Measurements from ENCODE around the gene MAP1S.

Gene MAP1S

GRCh38 chr19:17683078-17683477 lies 36.2 kb upstream of the MAP1S start:
- Histone ChIP-seq H3K4me3 (ENCODE audit: low read depth, low read length) (no peak overlapping the region), H3K4me1 (ENCODE audit: control insufficient read depth, insufficient read depth, low read length) (peaks cover 16% of the 10 kb centered on the region), H3K36me3 (ENCODE audit: control insufficient read depth, insufficient read depth, low read length) (no peaks in the 10 kb centered on the region), H3K9me3 (ENCODE audit: control insufficient read depth, insufficient read depth, low read length) (no peaks in the 10 kb centered on the region), H3K9ac (ENCODE audit: low read depth, low read length) (no peak overlapping the region), H3K27me3 (ENCODE audit: control insufficient read depth, insufficient read depth, low read length) (no peaks in the 10 kb centered on the region), H3K27ac (ENCODE audit: low read depth, low read length) (no peak overlapping the region)

- peaks cover 21% of the 10 kb centered on the region for H3K4me1 ChIP-seq (ENCODE audit: control insufficient read depth, insufficient read depth, low read length)
- H3K4me3 ChIP-seq (ENCODE audit: low read depth, low read length) = no peak overlapping the region
- no peaks in the 10 kb centered on the region for H3K9me3 ChIP-seq (ENCODE audit: control insufficient read depth, insufficient read depth, low read length)
- no peak overlapping the region for H3K27ac ChIP-seq (ENCODE audit: low read depth, low read length)
- H3K36me3 ChIP-seq (ENCODE audit: control insufficient read depth, insufficient read depth, low read length) = no peaks in the 10 kb centered on the region
- no peak overlapping the region for H3K9ac ChIP-seq (ENCODE audit: low read depth, low read length)
- no peaks in the 10 kb centered on the region for H3K27me3 ChIP-seq (ENCODE audit: control insufficient read depth, insufficient read depth, low read length)
Measured at GRCh38 chr19:17684256-17684655, 35.0 kb upstream of the MAP1S start.

GRCh38 chr19:17685451-17686022 lies 33.7 kb upstream of the MAP1S start:
- Histone ChIP-seq H3K4me3 (ENCODE audit: low read depth, low read length) (peak overlapping the region; percentile 67), H3K27me3 (ENCODE audit: control insufficient read depth, insufficient read depth, low read length) (no peaks in the 10 kb centered on the region), H3K27ac (ENCODE audit: low read depth, low read length) (peak overlapping the region; percentile 88), H3K36me3 (ENCODE audit: control insufficient read depth, insufficient read depth, low read length) (no peaks in the 10 kb centered on the region), H3K4me1 (ENCODE audit: control insufficient read depth, insufficient read depth, low read length) (peaks cover 15% of the 10 kb centered on the region), H3K9me3 (ENCODE audit: control insufficient read depth, insufficient read depth, low read length) (no peaks in the 10 kb centered on the region), H3K9ac (ENCODE audit: low read depth, low read length) (no peak overlapping the region)

- H3K27me3 ChIP-seq (ENCODE audit: control insufficient read depth, insufficient read depth, low read length) = no peaks in the 10 kb centered on the region
- H3K4me3 ChIP-seq (ENCODE audit: low read depth, low read length) = peak overlapping the region; percentile 67
- H3K27ac ChIP-seq (ENCODE audit: low read depth, low read length) = peak overlapping the region; percentile 88
- H3K4me1 ChIP-seq (ENCODE audit: control insufficient read depth, insufficient read depth, low read length) = peaks cover 15% of the 10 kb centered on the region
- no peak overlapping the region for H3K9ac ChIP-seq (ENCODE audit: low read depth, low read length)
- no peaks in the 10 kb centered on the region for H3K9me3 ChIP-seq (ENCODE audit: control insufficient read depth, insufficient read depth, low read length)
- no peaks in the 10 kb centered on the region for H3K36me3 ChIP-seq (ENCODE audit: control insufficient read depth, insufficient read depth, low read length)
Measured at GRCh38 chr19:17686023-17686521, 33.2 kb upstream of the MAP1S start.

GRCh38 chr19:17686592-17687024 lies 32.7 kb upstream of the MAP1S start:
- Histone ChIP-seq H3K9ac (ENCODE audit: low read depth, low read length) (peak overlapping the region; percentile 16; the same call in 1 of the 2 replicates), H3K4me3 (ENCODE audit: low read depth, low read length) (peak overlapping the region; percentile 70), H3K9me3 (ENCODE audit: control insufficient read depth, insufficient read depth, low read length) (no peaks in the 10 kb centered on the region), H3K4me1 (ENCODE audit: control insufficient read depth, insufficient read depth, low read length) (peaks cover 10% of the 10 kb centered on the region), H3K27me3 (ENCODE audit: control insufficient read depth, insufficient read depth, low read length) (no peaks in the 10 kb centered on the region), H3K27ac (ENCODE audit: low read depth, low read length) (peak overlapping the region; percentile 88), H3K36me3 (ENCODE audit: control insufficient read depth, insufficient read depth, low read length) (no peaks in the 10 kb centered on the region)

GRCh38 chr19:17687141-17687856 lies 32.0 kb upstream of the MAP1S start:
- Histone ChIP-seq H3K36me3 (ENCODE audit: control insufficient read depth, insufficient read depth, low read length) (no peaks in the 10 kb centered on the region), H3K27me3 (ENCODE audit: control insufficient read depth, insufficient read depth, low read length) (no peaks in the 10 kb centered on the region), H3K4me3 (ENCODE audit: low read depth, low read length) (peak overlapping the region; percentile 70), H3K9ac (ENCODE audit: low read depth, low read length) (peak overlapping the region; percentile 40), H3K9me3 (ENCODE audit: control insufficient read depth, insufficient read depth, low read length) (no peaks in the 10 kb centered on the region), H3K27ac (ENCODE audit: low read depth, low read length) (peak overlapping the region; percentile 83), H3K4me1 (ENCODE audit: control insufficient read depth, insufficient read depth, low read length) (peaks cover 9% of the 10 kb centered on the region)

GRCh38 chr19:17687857-17688784 lies 31.2 kb upstream of the MAP1S start, which contains the start of gene UNC13A:
Gene UNC13A (minus strand): TSS chr19:17688354. CDS start chr19:17688199, 155 bp downstream.
- Histone ChIP-seq H3K4me3 (ENCODE audit: low read depth, low read length) (peak within 1 kb of the TSS; percentile 70), H3K27ac (ENCODE audit: low read depth, low read length) (peak within 1 kb of the TSS; percentile 83), H3K36me3 (ENCODE audit: control insufficient read depth, insufficient read depth, low read length) (no peaks in the 10 kb centered on the region), H3K9ac (ENCODE audit: low read depth, low read length) (peak within 1 kb of the TSS; percentile 40; the same call in 1 of the 2 replicates), H3K9me3 (ENCODE audit: control insufficient read depth, insufficient read depth, low read length) (no peaks in the 10 kb centered on the region), H3K4me1 (ENCODE audit: control insufficient read depth, insufficient read depth, low read length) (peaks cover 9% of the 10 kb centered on the region), H3K27me3 (ENCODE audit: control insufficient read depth, insufficient read depth, low read length) (no peaks in the 10 kb centered on the region)

GRCh38 chr19:17688853-17689595 lies 30.3 kb upstream of the MAP1S start:
- Histone ChIP-seq H3K27me3 (ENCODE audit: control insufficient read depth, insufficient read depth, low read length) (no peaks in the 10 kb centered on the region), H3K9me3 (ENCODE audit: control insufficient read depth, insufficient read depth, low read length) (no peaks in the 10 kb centered on the region), H3K27ac (ENCODE audit: low read depth, low read length) (no peak overlapping the region), H3K9ac (ENCODE audit: low read depth, low read length) (no peak overlapping the region), H3K4me1 (ENCODE audit: control insufficient read depth, insufficient read depth, low read length) (peaks cover 9% of the 10 kb centered on the region), H3K36me3 (ENCODE audit: control insufficient read depth, insufficient read depth, low read length) (no peaks in the 10 kb centered on the region), H3K4me3 (ENCODE audit: low read depth, low read length) (peak overlapping the region; percentile 70)

- H3K9me3 ChIP-seq (ENCODE audit: control insufficient read depth, insufficient read depth, low read length) = no peaks in the 10 kb centered on the region
- no peak overlapping the region for H3K27ac ChIP-seq (ENCODE audit: low read depth, low read length)
- no peak overlapping the region for H3K4me3 ChIP-seq (ENCODE audit: low read depth, low read length)
- no peaks in the 10 kb centered on the region for H3K36me3 ChIP-seq (ENCODE audit: control insufficient read depth, insufficient read depth, low read length)
- H3K4me1 ChIP-seq (ENCODE audit: control insufficient read depth, insufficient read depth, low read length) = peaks cover 5% of the 10 kb centered on the region
- no peak overlapping the region for H3K9ac ChIP-seq (ENCODE audit: low read depth, low read length)
- no peaks in the 10 kb centered on the region for H3K27me3 ChIP-seq (ENCODE audit: control insufficient read depth, insufficient read depth, low read length)
Measured at GRCh38 chr19:17692566-17692965, 26.7 kb upstream of the MAP1S start.

- H3K4me1 ChIP-seq (ENCODE audit: control insufficient read depth, insufficient read depth, low read length) = no peaks in the 10 kb centered on the region
- no peak overlapping the region for H3K27ac ChIP-seq (ENCODE audit: low read depth, low read length)
- no peak overlapping the region for H3K9ac ChIP-seq (ENCODE audit: low read depth, low read length)
- H3K9me3 ChIP-seq (ENCODE audit: control insufficient read depth, insufficient read depth, low read length) = no peaks in the 10 kb centered on the region
- H3K36me3 ChIP-seq (ENCODE audit: control insufficient read depth, insufficient read depth, low read length) = no peaks in the 10 kb centered on the region
- H3K27me3 ChIP-seq (ENCODE audit: control insufficient read depth, insufficient read depth, low read length) = no peaks in the 10 kb centered on the region
- no peak overlapping the region for H3K4me3 ChIP-seq (ENCODE audit: low read depth, low read length)
Measured at GRCh38 chr19:17695198-17695597, 24.1 kb upstream of the MAP1S start.
